Progenitor cell of endocrine pancreas (in vitro differentiated cells): ENCODE data around the gene PBX1. TPM values are rescaled to one million over a fixed set of nuclear protein-coding genes. Genes with fewer than 3 reads are reported as not detected.
A peak's percentile ranks its signal among the peaks of the same experiment; 100 is the strongest.

Experiments
- DNase-seq: peaks from one replicate; pipeline ENCODE4 v3.0.0; 2021; ENCODE audit warnings: low spot score; ENCODE audit not compliant: unreplicated experiment
- H3K27ac Mint-ChIP-seq: 2 replicates; pipeline ENCODE4 v1.8.0; 2021; ENCODE audit warnings: mild to moderate bottlenecking, moderate library complexity, mixed read lengths
- H3K27me3 Mint-ChIP-seq: 2 replicates; pipeline ENCODE4 v1.8.0; 2021; ENCODE audit warnings: mixed read lengths
- H3K36me3 Mint-ChIP-seq: 2 replicates; pipeline ENCODE4 v1.8.0; 2022; ENCODE audit warnings: mixed read lengths; ENCODE audit not compliant: insufficient read depth
- H3K4me1 Mint-ChIP-seq: 2 replicates; pipeline ENCODE4 v1.8.0; 2021; ENCODE audit warnings: low read depth, mixed read lengths
- H3K4me3 Mint-ChIP-seq: 2 replicates; pipeline ENCODE4 v1.8.0; 2021; ENCODE audit warnings: low read depth, mild to moderate bottlenecking, moderate library complexity, mixed read lengths
- H3K9me3 Mint-ChIP-seq: 2 replicates; pipeline ENCODE4 v1.8.0; 2021; ENCODE audit warnings: low read depth, mixed read lengths
- total RNA-seq: library from RNA; stranded (reverse); gene quantifications from 2 replicates; pipeline ENCODE4 v1.2.1, GENCODE V29; 2021
- TF ChIP-seq, protein P1 (sequence below): fragments of 200-600 bp; sonication (generic); IDR thresholded peaks from one replicate; pipeline ENCODE4 v1.5.0; 2021; ENCODE audit warnings: antibody characterized with exemption, mild to moderate bottlenecking; ENCODE audit not compliant: unreplicated experiment

PBX1 gene
- total RNA-seq, 1 donor from 2014 or later, result 205 TPM

DNA sequence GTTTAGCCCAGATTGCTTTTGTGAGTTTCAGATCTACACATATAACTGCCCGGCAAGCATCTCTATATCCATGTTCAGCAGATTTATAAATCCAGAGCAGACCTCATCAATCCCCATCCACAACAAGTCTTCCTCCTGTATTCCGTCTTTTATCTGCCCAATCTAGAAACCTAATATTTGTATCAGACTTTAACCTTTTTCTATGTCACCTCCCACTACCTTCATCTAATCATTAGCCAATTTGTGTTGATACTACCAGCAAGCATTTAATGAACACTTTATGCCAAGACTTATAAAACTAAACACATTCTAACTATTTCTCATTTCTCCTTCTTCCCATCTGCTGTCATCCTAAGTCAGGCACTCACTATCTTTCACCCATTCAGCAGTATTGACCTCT is 135.5 kb downstream of the PBX1 start:
- no peak overlapping the region for H3K4me3 Mint-ChIP-seq
- H3K9me3 Mint-ChIP-seq, result no peaks in the 10 kb centered on the region
- H3K27ac Mint-ChIP-seq, result no peak overlapping the region
- no peaks in the 10 kb centered on the region for H3K36me3 Mint-ChIP-seq
- H3K4me1 Mint-ChIP-seq, result peaks cover 8% of the 10 kb centered on the region
- TF ChIP-seq, protein P1, sequence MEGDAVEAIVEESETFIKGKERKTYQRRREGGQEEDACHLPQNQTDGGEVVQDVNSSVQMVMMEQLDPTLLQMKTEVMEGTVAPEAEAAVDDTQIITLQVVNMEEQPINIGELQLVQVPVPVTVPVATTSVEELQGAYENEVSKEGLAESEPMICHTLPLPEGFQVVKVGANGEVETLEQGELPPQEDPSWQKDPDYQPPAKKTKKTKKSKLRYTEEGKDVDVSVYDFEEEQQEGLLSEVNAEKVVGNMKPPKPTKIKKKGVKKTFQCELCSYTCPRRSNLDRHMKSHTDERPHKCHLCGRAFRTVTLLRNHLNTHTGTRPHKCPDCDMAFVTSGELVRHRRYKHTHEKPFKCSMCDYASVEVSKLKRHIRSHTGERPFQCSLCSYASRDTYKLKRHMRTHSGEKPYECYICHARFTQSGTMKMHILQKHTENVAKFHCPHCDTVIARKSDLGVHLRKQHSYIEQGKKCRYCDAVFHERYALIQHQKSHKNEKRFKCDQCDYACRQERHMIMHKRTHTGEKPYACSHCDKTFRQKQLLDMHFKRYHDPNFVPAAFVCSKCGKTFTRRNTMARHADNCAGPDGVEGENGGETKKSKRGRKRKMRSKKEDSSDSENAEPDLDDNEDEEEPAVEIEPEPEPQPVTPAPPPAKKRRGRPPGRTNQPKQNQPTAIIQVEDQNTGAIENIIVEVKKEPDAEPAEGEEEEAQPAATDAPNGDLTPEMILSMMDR, result no peak
- no peak for DNase-seq
- H3K27me3 Mint-ChIP-seq, result no peaks in the 10 kb centered on the region

DNA sequence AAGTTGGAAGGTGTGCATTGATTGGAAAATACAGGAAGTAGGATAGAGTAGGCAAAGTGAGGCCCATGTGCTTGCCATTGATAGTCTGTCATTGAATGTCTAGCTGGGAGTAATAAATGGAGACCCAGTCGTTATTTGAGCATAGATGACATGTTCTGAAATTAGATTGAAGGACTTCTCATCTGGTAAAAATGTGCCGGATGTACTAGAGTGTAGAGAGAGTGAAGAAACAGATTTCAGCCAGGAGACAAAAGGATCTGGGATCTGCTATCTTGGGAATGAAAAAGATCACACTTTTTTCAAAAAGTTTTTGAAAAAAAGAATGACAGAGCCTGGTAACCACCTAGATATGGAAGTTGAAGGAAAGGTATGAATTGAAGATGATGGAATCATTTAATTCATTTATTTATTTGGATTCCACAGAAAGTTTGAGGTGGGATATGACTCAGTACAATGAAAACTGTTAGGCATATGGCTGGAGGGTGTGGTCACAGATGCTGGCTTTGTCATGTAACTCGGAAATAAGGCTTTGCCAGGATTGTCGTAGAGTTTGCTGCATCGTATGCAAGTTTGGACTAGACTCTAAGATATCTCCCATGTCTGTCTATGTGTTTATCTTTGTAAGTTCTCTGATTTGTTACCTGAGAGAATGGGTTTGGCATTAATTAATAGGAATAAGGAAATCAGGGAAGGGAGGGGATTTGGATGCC is 137.1 kb downstream of the PBX1 start:
- Mint-ChIP-seq H3K27ac (no peak overlapping the region), H3K4me1 (peaks cover 8% of the 10 kb centered on the region), H3K4me3 (no peak overlapping the region), H3K27me3 (no peaks in the 10 kb centered on the region), H3K36me3 (no peaks in the 10 kb centered on the region), H3K9me3 (no peaks in the 10 kb centered on the region)
- TF ChIP-seq, protein P1, result no peak
- DNase-seq, result no peak

- peak overlapping the region; percentile 43 for H3K27ac Mint-ChIP-seq
- no peak for DNase-seq
- no peaks in the 10 kb centered on the region for H3K9me3 Mint-ChIP-seq
- H3K4me3 Mint-ChIP-seq, result no peak overlapping the region
- TF ChIP-seq, protein P1, result no peak
- peaks cover 23% of the 10 kb centered on the region for H3K4me1 Mint-ChIP-seq
- H3K36me3 Mint-ChIP-seq, result no peaks in the 10 kb centered on the region
- H3K27me3 Mint-ChIP-seq, result no peaks in the 10 kb centered on the region
Observed at GRCh38 chr1:164699815-164700491, 141.0 kb downstream of the PBX1 start.

- peak overlapping the region; percentile 23 for H3K27ac Mint-ChIP-seq
- H3K4me3 Mint-ChIP-seq, result no peak overlapping the region
- DNase-seq, result no peak
- TF ChIP-seq, protein P1, result no peak
- no peaks in the 10 kb centered on the region for H3K9me3 Mint-ChIP-seq
- H3K4me1 Mint-ChIP-seq, result peaks cover 24% of the 10 kb centered on the region
- H3K36me3 Mint-ChIP-seq, result no peaks in the 10 kb centered on the region
- no peaks in the 10 kb centered on the region for H3K27me3 Mint-ChIP-seq
Observed at GRCh38 chr1:164700683-164701082, 141.7 kb downstream of the PBX1 start.

DNA sequence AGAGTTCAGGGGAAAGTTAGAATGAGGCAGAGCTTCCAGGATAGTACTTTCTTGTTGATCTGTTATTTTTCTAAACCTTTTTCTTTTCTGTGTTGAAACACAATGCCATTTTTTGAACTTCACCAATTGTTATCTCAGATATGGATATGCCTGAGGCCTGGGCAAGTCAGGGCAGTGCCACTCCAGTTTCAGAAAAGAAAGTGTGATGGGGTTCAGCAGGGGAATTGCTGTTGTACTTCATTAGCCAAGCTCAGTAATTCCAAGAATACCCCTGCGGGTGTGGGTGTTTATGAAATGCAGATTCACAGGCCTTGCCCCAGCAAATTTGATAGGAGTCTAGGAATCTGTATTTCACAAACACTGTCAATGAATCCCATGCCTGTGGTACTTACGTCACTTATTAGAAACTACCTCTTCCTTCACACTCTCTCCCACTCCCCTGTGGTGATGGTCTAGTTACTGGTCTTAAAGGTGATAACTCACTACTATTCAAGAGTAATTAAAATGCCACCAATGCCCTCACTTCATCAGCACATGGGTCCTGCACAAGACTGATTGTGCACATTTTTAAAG is 142.3 kb downstream of the PBX1 start:
- TF ChIP-seq, protein P1, result no peak
- no peak for DNase-seq
- Mint-ChIP-seq H3K9me3 (no peaks in the 10 kb centered on the region), H3K27me3 (no peaks in the 10 kb centered on the region), H3K4me1 (peaks cover 24% of the 10 kb centered on the region), H3K27ac (no peak overlapping the region), H3K4me3 (no peak overlapping the region), H3K36me3 (no peaks in the 10 kb centered on the region)
